Panc1 (cell line): ENCODE results near the gene KANK2. TPM values are rescaled to one million over a fixed set of nuclear protein-coding genes. Genes with fewer than 3 reads are reported as not detected.

ENCODE experiments used
- ATAC-seq: fragments of 200-7000 bp; cut with Tn5 transposase; 2 replicates; pipeline ENCODE4 v1.9.1; 2020; ENCODE audit warnings: mild to moderate bottlenecking, moderate library complexity
- BruUV-seq: library from RNA; stranded (reverse); fragments of 400-500 nt; replicated peaks from 2 replicates; lab custom pipeline; 2021; lab: Mats Ljungman, UMichigan
- CTCF ChIA-PET: fragments of 300-600 bp; sonication (Branson Sonifier 250); formaldehyde crosslinking; loops from one replicate; lab custom pipeline; 2022; ENCODE audit warnings: antibody characterized with exemption; lab: Charles Lee
- POLR2A ChIA-PET: fragments of 300-600 bp; sonication (Branson Sonifier 250); formaldehyde crosslinking; loops from one replicate; lab custom pipeline; 2022; ENCODE audit warnings: antibody characterized with exemption; lab: Charles Lee
- DNase-seq: peaks from one replicate; pipeline ENCODE4 v3.0.0-alpha.2; 2010; ENCODE audit warnings: low read depth, low spot score
- H3K27ac ChIP-seq: 2 replicates; pipeline ENCODE4 v1.5.1; 2011; ENCODE audit warnings: mild to moderate bottlenecking, low read length, inconsistent platforms
- H3K27me3 ChIP-seq: fragments of 200-500 bp; sonication (Bioruptor generic); 2 replicates; pipeline ENCODE4 v1.6.0; 2014; ENCODE audit warnings: low read length, inconsistent platforms; ENCODE audit not compliant: control insufficient read depth, insufficient read depth
- H3K36me3 ChIP-seq: fragments of 200-500 bp; sonication (Bioruptor generic); 2 replicates; pipeline ENCODE4 v1.5.1; 2014; ENCODE audit warnings: inconsistent platforms, mild to moderate bottlenecking, low read length, moderate library complexity; ENCODE audit not compliant: control insufficient read depth, insufficient read depth
- H3K4me1 ChIP-seq: 2 replicates; pipeline ENCODE4 v1.5.1; 2011; ENCODE audit warnings: inconsistent platforms, mild to moderate bottlenecking, low read length, moderate library complexity; ENCODE audit not compliant: control insufficient read depth, insufficient read depth
- H3K4me3 ChIP-seq, 2 experiments: 2 replicates each; pipeline ENCODE4 v1.5.1; 2011 to 2012; ENCODE audit warnings: low read depth in 2 of 2, low read length in 2 of 2, mild to moderate bottlenecking in 2 of 2, inconsistent platforms in 1 of 2, moderate library complexity in 1 of 2
- H3K9me3 ChIP-seq: fragments of 200-500 bp; sonication (Bioruptor generic); 2 replicates; pipeline ENCODE4 v1.5.1; 2014; ENCODE audit warnings: low read depth, mild to moderate bottlenecking, inconsistent platforms, low read length, moderate library complexity; ENCODE audit not compliant: control insufficient read depth, insufficient read depth
- CTCF ChIP-seq: fragments of 450-650 bp; IDR thresholded peaks from 2 replicates; pipeline ENCODE4 v1.5.1; 2017; ENCODE audit warnings: mild to moderate bottlenecking
- POLR2AphosphoS5 ChIP-seq: IDR thresholded peaks from 2 replicates; pipeline ENCODE4 v1.6.1; 2012; ENCODE audit warnings: mild to moderate bottlenecking, low read depth, low read length, moderate library complexity
- REST ChIP-seq, 2 experiments: IDR thresholded peaks; 2 replicates each; pipeline ENCODE4 v1.6.1; 2011 to 2012; ENCODE audit warnings: low read depth in 2 of 2, control low read depth in 1 of 2, low read length in 1 of 2, mild to moderate bottlenecking in 1 of 2, moderate library complexity in 1 of 2; ENCODE audit not compliant: insufficient read depth in 1 of 2
- SIN3A ChIP-seq: IDR thresholded peaks from 2 replicates; pipeline ENCODE4 v1.6.1; 2012; ENCODE audit warnings: low read depth, mild to moderate bottlenecking, low read length, moderate library complexity, borderline replicate concordance; ENCODE audit not compliant: insufficient read depth
- TCF7L2 ChIP-seq: IDR thresholded peaks from 2 replicates; pipeline ENCODE4 v1.6.1; 2011; ENCODE audit warnings: mild to moderate bottlenecking, low read depth, low read length, inconsistent platforms
- in situ Hi-C: cut with HindIII; loops from 2 replicates; pipeline ENCODE4 v1.10.0; 2016; ENCODE audit warnings: low sequenced_read_pairs, low pct_unique_long_range_greater_than_20kb
- intact Hi-C: fragments of 100-400 bp; cut with micrococcal nuclease; formaldehyde crosslinking; loops from one replicate; pipeline ENCODE4 v1.10.0; 2022; ENCODE audit not compliant: unreplicated experiment
- total RNA-seq: library from RNA; stranded (reverse); gene quantifications from one replicate; pipeline ENCODE4 v1.2.1, GENCODE V29; 2021; ENCODE audit not compliant: unreplicated experiment

The KANK2 gene
- total RNA-seq, 1 experiment from 2014 or later = 121 TPM

GRCh38 chr19:11200931-11201330, 3.6 kb upstream of the KANK2 start:
- ChIA-PET POLR2A (no interaction called here), CTCF (no interaction called here)
- in situ Hi-C loops (no loop called here), intact Hi-C loops (loop anchor here (5.0 kb wide), 1 partner anchor 64 kb away; no protein-coding TSS in a partner anchor)
- no peak for ATAC-seq
- Histone ChIP-seq H3K9me3 (no peaks in the 10 kb centered on the region), H3K4me3 (no peak overlapping the region), H3K36me3 (no peaks in the 10 kb centered on the region), H3K4me1 (peaks cover 19% of the 10 kb centered on the region), H3K27ac (no peak overlapping the region), H3K27me3 (no peaks in the 10 kb centered on the region)
- no TSS peak for BruUV-seq
- TF ChIP-seq POLR2AphosphoS5 (no peak), REST (IDR thresholded peaks at IDR 0.05; ENCODE audit: insufficient read depth in 1 of 2, low read depth in 2 of 2, low read length in 1 of 2) (no peak), TCF7L2 (no peak), CTCF (no peak), SIN3A (no peak)
- DNase-seq = no peak

- Histone ChIP-seq H3K4me1 (peaks cover 26% of the 10 kb centered on the region), H3K9me3 (no peaks in the 10 kb centered on the region), H3K4me3 (no peak overlapping the region), H3K36me3 (no peaks in the 10 kb centered on the region), H3K27ac (no peak overlapping the region), H3K27me3 (no peaks in the 10 kb centered on the region)
- POLR2A ChIA-PET = no interaction called here
- intact Hi-C loops = loop anchor here (5.0 kb wide), 1 partner anchor 63 kb away; no protein-coding TSS in a partner anchor
- no peak for DNase-seq
- BruUV-seq = no TSS peak
- TF ChIP-seq CTCF = no peak
- no peak for TF ChIP-seq REST (IDR thresholded peaks at IDR 0.05; ENCODE audit: insufficient read depth in 1 of 2, low read depth in 2 of 2, low read length in 1 of 2)
- no peak for TF ChIP-seq POLR2AphosphoS5
- TF ChIP-seq TCF7L2 = no peak
- no peak for TF ChIP-seq SIN3A
- no peak for ATAC-seq
- CTCF ChIA-PET = no interaction called here
- in situ Hi-C loops = no loop called here
Measured at GRCh38 chr19:11200015-11200574, 2.8 kb upstream of the KANK2 start.
